Neural cell (in vitro differentiated cells): Measurements from ENCODE around the gene NACA. TPM values are rescaled to one million over a fixed set of nuclear protein-coding genes. Genes with fewer than 3 reads are reported as not detected.

Experiments used
- H2AFZ ChIP-seq: fragments of 200-600, 300-800 bp; sonication (generic), shearing (Covaris generic); 2 replicates; pipeline ENCODE4 v1.6.0; 2014; ENCODE audit warnings: low read depth, mild to moderate bottlenecking, antibody characterized with exemption, low read length, moderate library complexity
- H3F3A ChIP-seq: fragments of 200-600 bp; shearing (Covaris generic); 2 replicates; pipeline ENCODE4 v1.6.1; 2016; ENCODE audit warnings: mild to moderate bottlenecking, moderate library complexity, mixed read lengths, antibody characterized with exemption, low read length; ENCODE audit not compliant: insufficient read depth, poor library complexity, severe bottlenecking
- H3K27ac ChIP-seq: fragments of 200-600, 300-800 bp; sonication (generic), shearing (Covaris generic); 2 replicates; pipeline ENCODE4 v1.5.1; 2014; ENCODE audit warnings: mild to moderate bottlenecking, low read length, moderate library complexity
- H3K27me3 ChIP-seq: fragments of 300-800, 200-600 bp; sonication (generic), shearing (Covaris generic); 2 replicates; pipeline ENCODE4 v1.6.0; 2014; ENCODE audit warnings: mild to moderate bottlenecking, low read depth, low read length, moderate library complexity; ENCODE audit not compliant: insufficient read depth
- H3K36me3 ChIP-seq: fragments of 300-800, 200-600 bp; sonication (generic), shearing (Covaris generic); 2 replicates; pipeline ENCODE4 v1.5.1; 2014; ENCODE audit warnings: mild to moderate bottlenecking, antibody characterized with exemption, low read length, moderate library complexity; ENCODE audit not compliant: insufficient read depth
- H3K4me2 ChIP-seq: fragments of 300-800, 200-600 bp; sonication (generic), shearing (Covaris generic); 2 replicates; pipeline ENCODE4 v1.6.0; 2014; ENCODE audit warnings: mild to moderate bottlenecking, low read length
- H3K4me3 ChIP-seq: fragments of 300-800, 200-600 bp; sonication (generic), shearing (Covaris generic); 2 replicates; pipeline ENCODE4 v1.5.1; 2014; ENCODE audit warnings: mild to moderate bottlenecking, low read length, moderate library complexity
- H3K79me2 ChIP-seq: fragments of 200-600 bp; shearing (Covaris generic); replicated peaks from 2 replicates; pipeline ENCODE4 v1.6.0; 2014; ENCODE audit warnings: mild to moderate bottlenecking, low read length, moderate library complexity; ENCODE audit not compliant: insufficient read depth
- H3K9ac ChIP-seq: fragments of 300-800, 200-600 bp; sonication (generic), shearing (Covaris generic); 2 replicates; pipeline ENCODE4 v1.6.1; 2016; ENCODE audit warnings: mild to moderate bottlenecking, low read length, mixed read lengths
- H3K9me2 ChIP-seq: fragments of 200-600 bp; shearing (Covaris generic); 2 replicates; pipeline ENCODE4 v1.6.1; 2016; ENCODE audit warnings: mild to moderate bottlenecking, low read length, mixed read lengths; ENCODE audit not compliant: insufficient read depth
- H3K9me3 ChIP-seq: fragments of 200-600, 300-800 bp; sonication (generic), shearing (Covaris generic); 2 replicates; pipeline ENCODE4 v1.6.1; 2016; ENCODE audit warnings: mild to moderate bottlenecking, mixed run types, low read length, moderate library complexity, mixed read lengths
- H4K20me1 ChIP-seq: fragments of 200-600 bp; shearing (Covaris generic); 2 replicates; pipeline ENCODE4 v1.6.1; 2016; ENCODE audit warnings: mild to moderate bottlenecking, mixed run types; ENCODE audit not compliant: insufficient read depth
- EP300 ChIP-seq: fragments of 450-650 bp; conservative IDR thresholded peaks from 2 replicates; pipeline ENCODE4 v1.6.1; 2014; ENCODE audit warnings: antibody characterized with exemption, mild to moderate bottlenecking, moderate library complexity; ENCODE audit not compliant: poor library complexity, severe bottlenecking
- EZH2 ChIP-seq: fragments of 200-600, 300-800 bp; shearing (Covaris generic), sonication (generic); IDR thresholded peaks from 2 replicates; pipeline ENCODE4 v1.6.1; 2014; ENCODE audit warnings: antibody characterized with exemption, low read length, borderline replicate concordance, mild to moderate bottlenecking; ENCODE audit not compliant: insufficient read depth, poor library complexity, severe bottlenecking
- MXI1 ChIP-seq: fragments of 450-650 bp; conservative IDR thresholded peaks from 2 replicates; pipeline ENCODE4 v1.6.1; 2014; ENCODE audit warnings: antibody characterized with exemption, mild to moderate bottlenecking; ENCODE audit not compliant: poor library complexity, severe bottlenecking
- POLR2AphosphoS5 ChIP-seq: IDR thresholded peaks from 2 replicates; pipeline ENCODE4 v1.6.1; 2012
- RAD21 ChIP-seq: fragments of 450-650 bp; conservative IDR thresholded peaks from 2 replicates; pipeline ENCODE4 v1.6.1; 2014; ENCODE audit warnings: antibody characterized with exemption, mild to moderate bottlenecking, moderate library complexity
- SMC3 ChIP-seq: fragments of 450-650 bp; conservative IDR thresholded peaks from 2 replicates; pipeline ENCODE4 v1.6.1; 2014; ENCODE audit warnings: antibody characterized with exemption, mild to moderate bottlenecking, moderate library complexity; ENCODE audit not compliant: poor library complexity
- TAF1 ChIP-seq: IDR thresholded peaks from 2 replicates; pipeline ENCODE4 v1.6.1; 2012; ENCODE audit warnings: low read depth
- polyA plus RNA-seq: library from polyadenylated mRNA; depleted of rRNA; stranded (reverse); fragments of >200 nt; gene quantifications from 2 replicates; pipeline ENCODE4 v1.2.3, GENCODE V29; 2014
- TF ChIP-seq, protein P1 (sequence below): IDR thresholded peaks from 2 replicates; pipeline ENCODE4 v1.6.1; 2012; ENCODE audit warnings: borderline replicate concordance
- TF ChIP-seq, protein P2 (sequence below): fragments of 450-650 bp; IDR thresholded peaks from 2 replicates; pipeline ENCODE4 v1.5.1; 2014; ENCODE audit warnings: antibody characterized with exemption, mild to moderate bottlenecking, moderate library complexity; ENCODE audit not compliant: poor library complexity, severe bottlenecking

The NACA gene
- polyA plus RNA-seq, 1 donor from 2014 or later: 1,797 TPM

DNA sequence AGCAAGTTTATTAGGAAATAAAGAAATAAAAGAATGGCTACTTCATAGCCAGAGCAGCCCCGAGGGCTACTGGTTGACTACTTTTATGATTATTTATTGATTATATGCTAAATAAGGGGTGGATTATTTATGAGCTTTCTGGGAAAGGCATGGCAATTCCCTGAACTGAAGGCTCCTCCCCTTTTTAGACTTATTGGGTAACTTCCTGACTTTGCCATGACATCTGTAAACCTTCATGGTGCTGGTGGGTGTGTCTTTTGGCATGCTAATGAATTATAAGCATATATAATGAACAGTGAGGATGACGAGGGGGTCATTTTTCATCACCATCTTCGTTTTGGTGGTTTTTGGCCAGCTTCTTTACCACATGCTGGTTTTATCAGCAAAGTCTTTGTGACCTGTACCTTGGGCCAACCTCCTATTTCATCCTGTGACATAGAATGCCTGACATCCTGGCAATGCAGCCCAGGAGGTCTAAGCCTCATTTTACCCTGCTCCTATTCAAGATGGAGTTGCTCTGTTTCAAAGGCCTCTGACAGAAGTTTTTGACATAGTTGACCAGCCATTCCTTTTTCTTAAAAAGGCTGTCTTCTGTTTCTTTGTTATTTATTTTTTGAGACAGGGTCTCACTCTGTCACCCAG, 26.0 kb downstream of the NACA start:
- no peak overlapping the region for H3K9ac ChIP-seq
- H3K79me2 ChIP-seq: no peaks in the 10 kb centered on the region
- no peak for TF ChIP-seq MXI1
- H4K20me1 ChIP-seq: no peaks in the 10 kb centered on the region
- H3K4me2 ChIP-seq: no peak overlapping the region
- no peak overlapping the region for H2AFZ ChIP-seq
- H3K4me3 ChIP-seq: no peak overlapping the region
- H3K27me3 ChIP-seq: no peaks in the 10 kb centered on the region
- no peaks in the 10 kb centered on the region for H3K36me3 ChIP-seq
- H3K9me2 ChIP-seq: no peaks in the 10 kb centered on the region
- no peak overlapping the region for H3K27ac ChIP-seq
- H3K9me3 ChIP-seq: no peaks in the 10 kb centered on the region
- H3F3A ChIP-seq: no peaks in the 10 kb centered on the region

- TF ChIP-seq SMC3 (no peak), POLR2AphosphoS5 (no peak), EZH2 (no peak), TAF1 (no peak), MXI1 (no peak), RAD21 (no peak), EP300 (no peak)
- TF ChIP-seq, protein P1, sequence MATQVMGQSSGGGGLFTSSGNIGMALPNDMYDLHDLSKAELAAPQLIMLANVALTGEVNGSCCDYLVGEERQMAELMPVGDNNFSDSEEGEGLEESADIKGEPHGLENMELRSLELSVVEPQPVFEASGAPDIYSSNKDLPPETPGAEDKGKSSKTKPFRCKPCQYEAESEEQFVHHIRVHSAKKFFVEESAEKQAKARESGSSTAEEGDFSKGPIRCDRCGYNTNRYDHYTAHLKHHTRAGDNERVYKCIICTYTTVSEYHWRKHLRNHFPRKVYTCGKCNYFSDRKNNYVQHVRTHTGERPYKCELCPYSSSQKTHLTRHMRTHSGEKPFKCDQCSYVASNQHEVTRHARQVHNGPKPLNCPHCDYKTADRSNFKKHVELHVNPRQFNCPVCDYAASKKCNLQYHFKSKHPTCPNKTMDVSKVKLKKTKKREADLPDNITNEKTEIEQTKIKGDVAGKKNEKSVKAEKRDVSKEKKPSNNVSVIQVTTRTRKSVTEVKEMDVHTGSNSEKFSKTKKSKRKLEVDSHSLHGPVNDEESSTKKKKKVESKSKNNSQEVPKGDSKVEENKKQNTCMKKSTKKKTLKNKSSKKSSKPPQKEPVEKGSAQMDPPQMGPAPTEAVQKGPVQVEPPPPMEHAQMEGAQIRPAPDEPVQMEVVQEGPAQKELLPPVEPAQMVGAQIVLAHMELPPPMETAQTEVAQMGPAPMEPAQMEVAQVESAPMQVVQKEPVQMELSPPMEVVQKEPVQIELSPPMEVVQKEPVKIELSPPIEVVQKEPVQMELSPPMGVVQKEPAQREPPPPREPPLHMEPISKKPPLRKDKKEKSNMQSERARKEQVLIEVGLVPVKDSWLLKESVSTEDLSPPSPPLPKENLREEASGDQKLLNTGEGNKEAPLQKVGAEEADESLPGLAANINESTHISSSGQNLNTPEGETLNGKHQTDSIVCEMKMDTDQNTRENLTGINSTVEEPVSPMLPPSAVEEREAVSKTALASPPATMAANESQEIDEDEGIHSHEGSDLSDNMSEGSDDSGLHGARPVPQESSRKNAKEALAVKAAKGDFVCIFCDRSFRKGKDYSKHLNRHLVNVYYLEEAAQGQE: no peak
- TF ChIP-seq, protein P2, sequence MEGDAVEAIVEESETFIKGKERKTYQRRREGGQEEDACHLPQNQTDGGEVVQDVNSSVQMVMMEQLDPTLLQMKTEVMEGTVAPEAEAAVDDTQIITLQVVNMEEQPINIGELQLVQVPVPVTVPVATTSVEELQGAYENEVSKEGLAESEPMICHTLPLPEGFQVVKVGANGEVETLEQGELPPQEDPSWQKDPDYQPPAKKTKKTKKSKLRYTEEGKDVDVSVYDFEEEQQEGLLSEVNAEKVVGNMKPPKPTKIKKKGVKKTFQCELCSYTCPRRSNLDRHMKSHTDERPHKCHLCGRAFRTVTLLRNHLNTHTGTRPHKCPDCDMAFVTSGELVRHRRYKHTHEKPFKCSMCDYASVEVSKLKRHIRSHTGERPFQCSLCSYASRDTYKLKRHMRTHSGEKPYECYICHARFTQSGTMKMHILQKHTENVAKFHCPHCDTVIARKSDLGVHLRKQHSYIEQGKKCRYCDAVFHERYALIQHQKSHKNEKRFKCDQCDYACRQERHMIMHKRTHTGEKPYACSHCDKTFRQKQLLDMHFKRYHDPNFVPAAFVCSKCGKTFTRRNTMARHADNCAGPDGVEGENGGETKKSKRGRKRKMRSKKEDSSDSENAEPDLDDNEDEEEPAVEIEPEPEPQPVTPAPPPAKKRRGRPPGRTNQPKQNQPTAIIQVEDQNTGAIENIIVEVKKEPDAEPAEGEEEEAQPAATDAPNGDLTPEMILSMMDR: no peak
- Histone ChIP-seq H4K20me1 (no peaks in the 10 kb centered on the region), H3K79me2 (no peaks in the 10 kb centered on the region), H3K4me3 (no peak overlapping the region), H3K36me3 (no peaks in the 10 kb centered on the region), H3K27ac (no peak overlapping the region), H2AFZ (no peak overlapping the region), H3K27me3 (no peaks in the 10 kb centered on the region), H3K9ac (no peak overlapping the region), H3K4me2 (no peak overlapping the region), H3K9me3 (no peaks in the 10 kb centered on the region), H3K9me2 (no peaks in the 10 kb centered on the region), H3F3A (no peaks in the 10 kb centered on the region)
These were observed 29.6 kb downstream of the NACA start for GRCh38 chr12:56695327-56696101.
